Panc1 (cell line): ENCODE results near the gene LONP2. TPM values are rescaled to one million over a fixed set of nuclear protein-coding genes. Genes with fewer than 3 reads are reported as not detected.

Experiments used
- ATAC-seq: fragments of 200-7000 bp; cut with Tn5 transposase; 2 replicates; pipeline ENCODE4 v1.9.1; 2020; ENCODE audit warnings: mild to moderate bottlenecking, moderate library complexity
- BruUV-seq: library from RNA; stranded (reverse); fragments of 400-500 nt; replicated peaks from 2 replicates; lab custom pipeline; 2021; lab: Mats Ljungman, UMichigan
- CTCF ChIA-PET: fragments of 300-600 bp; sonication (Branson Sonifier 250); formaldehyde crosslinking; loops from one replicate; lab custom pipeline; 2022; ENCODE audit warnings: antibody characterized with exemption; lab: Charles Lee
- POLR2A ChIA-PET: fragments of 300-600 bp; sonication (Branson Sonifier 250); formaldehyde crosslinking; loops from one replicate; lab custom pipeline; 2022; ENCODE audit warnings: antibody characterized with exemption; lab: Charles Lee
- DNase-seq: peaks from one replicate; pipeline ENCODE4 v3.0.0-alpha.2; 2010; ENCODE audit warnings: low read depth, low spot score
- H3K27ac ChIP-seq: 2 replicates; pipeline ENCODE4 v1.5.1; 2011; ENCODE audit warnings: mild to moderate bottlenecking, low read length, inconsistent platforms
- H3K27me3 ChIP-seq: fragments of 200-500 bp; sonication (Bioruptor generic); 2 replicates; pipeline ENCODE4 v1.6.0; 2014; ENCODE audit warnings: low read length, inconsistent platforms; ENCODE audit not compliant: control insufficient read depth, insufficient read depth
- H3K36me3 ChIP-seq: fragments of 200-500 bp; sonication (Bioruptor generic); 2 replicates; pipeline ENCODE4 v1.5.1; 2014; ENCODE audit warnings: inconsistent platforms, mild to moderate bottlenecking, low read length, moderate library complexity; ENCODE audit not compliant: control insufficient read depth, insufficient read depth
- H3K4me1 ChIP-seq: 2 replicates; pipeline ENCODE4 v1.5.1; 2011; ENCODE audit warnings: inconsistent platforms, mild to moderate bottlenecking, low read length, moderate library complexity; ENCODE audit not compliant: control insufficient read depth, insufficient read depth
- H3K4me3 ChIP-seq, 2 experiments: 2 replicates each; pipeline ENCODE4 v1.5.1; 2011 to 2012; ENCODE audit warnings: low read depth in 2 of 2, low read length in 2 of 2, mild to moderate bottlenecking in 2 of 2, inconsistent platforms in 1 of 2, moderate library complexity in 1 of 2
- H3K9me3 ChIP-seq: fragments of 200-500 bp; sonication (Bioruptor generic); 2 replicates; pipeline ENCODE4 v1.5.1; 2014; ENCODE audit warnings: low read depth, mild to moderate bottlenecking, inconsistent platforms, low read length, moderate library complexity; ENCODE audit not compliant: control insufficient read depth, insufficient read depth
- CTCF ChIP-seq: fragments of 450-650 bp; IDR thresholded peaks from 2 replicates; pipeline ENCODE4 v1.5.1; 2017; ENCODE audit warnings: mild to moderate bottlenecking
- POLR2AphosphoS5 ChIP-seq: IDR thresholded peaks from 2 replicates; pipeline ENCODE4 v1.6.1; 2012; ENCODE audit warnings: mild to moderate bottlenecking, low read depth, low read length, moderate library complexity
- REST ChIP-seq, 2 experiments: IDR thresholded peaks; 2 replicates each; pipeline ENCODE4 v1.6.1; 2011 to 2012; ENCODE audit warnings: low read depth in 2 of 2, control low read depth in 1 of 2, low read length in 1 of 2, mild to moderate bottlenecking in 1 of 2, moderate library complexity in 1 of 2; ENCODE audit not compliant: insufficient read depth in 1 of 2
- SIN3A ChIP-seq: IDR thresholded peaks from 2 replicates; pipeline ENCODE4 v1.6.1; 2012; ENCODE audit warnings: low read depth, mild to moderate bottlenecking, low read length, moderate library complexity, borderline replicate concordance; ENCODE audit not compliant: insufficient read depth
- TCF7L2 ChIP-seq: IDR thresholded peaks from 2 replicates; pipeline ENCODE4 v1.6.1; 2011; ENCODE audit warnings: mild to moderate bottlenecking, low read depth, low read length, inconsistent platforms
- in situ Hi-C: cut with HindIII; loops from 2 replicates; pipeline ENCODE4 v1.10.0; 2016; ENCODE audit warnings: low sequenced_read_pairs, low pct_unique_long_range_greater_than_20kb
- intact Hi-C: fragments of 100-400 bp; cut with micrococcal nuclease; formaldehyde crosslinking; loops from one replicate; pipeline ENCODE4 v1.10.0; 2022; ENCODE audit not compliant: unreplicated experiment
- total RNA-seq: library from RNA; stranded (reverse); gene quantifications from one replicate; pipeline ENCODE4 v1.2.1, GENCODE V29; 2021; ENCODE audit not compliant: unreplicated experiment

The LONP2 gene
- total RNA-seq, 1 experiment from 2014 or later = 22.9 TPM

GRCh38 chr16:48201515-48202201 lies 42.4 kb upstream of the LONP2 start:
- no peaks in the 10 kb centered on the region for H3K4me1 ChIP-seq
- H3K9me3 ChIP-seq = no peaks in the 10 kb centered on the region
- BruUV-seq = no TSS peak
- in situ Hi-C loops = no loop called here
- DNase-seq = no peak
- no peak overlapping the region for H3K27ac ChIP-seq
- H3K36me3 ChIP-seq = no peaks in the 10 kb centered on the region
- intact Hi-C loops = no loop called here
- POLR2A ChIA-PET = no interaction called here
- H3K27me3 ChIP-seq = no peaks in the 10 kb centered on the region
- TF ChIP-seq TCF7L2 = no peak
- no peak for TF ChIP-seq POLR2AphosphoS5
- TF ChIP-seq SIN3A = no peak
- TF ChIP-seq CTCF = no peak
- TF ChIP-seq REST (IDR thresholded peaks at IDR 0.05; ENCODE audit: insufficient read depth in 1 of 2, low read depth in 2 of 2, low read length in 1 of 2) = no peak
- H3K4me3 ChIP-seq = no peak overlapping the region
- CTCF ChIA-PET = no interaction called here
- ATAC-seq = no peak

- no peak for ATAC-seq
- TF ChIP-seq POLR2AphosphoS5 = no peak
- no peak for TF ChIP-seq SIN3A
- no peak for TF ChIP-seq REST (IDR thresholded peaks at IDR 0.05; ENCODE audit: insufficient read depth in 1 of 2, low read depth in 2 of 2, low read length in 1 of 2)
- TF ChIP-seq TCF7L2 = no peak
- TF ChIP-seq CTCF = no peak
- POLR2A ChIA-PET = no interaction called here
These were observed 39.9 kb upstream of the LONP2 start for GRCh38 chr16:48203974-48204824.

More at GRCh38 chr16:48203974-48204824, 39.9 kb upstream of the LONP2 start:
- no peak overlapping the region for H3K27ac ChIP-seq
- DNase-seq = no peak
- in situ Hi-C loops (no loop called here), intact Hi-C loops (no loop called here)
- H3K4me1 ChIP-seq = no peaks in the 10 kb centered on the region
- no peak overlapping the region for H3K4me3 ChIP-seq
- H3K27me3 ChIP-seq = no peaks in the 10 kb centered on the region
- no peaks in the 10 kb centered on the region for H3K9me3 ChIP-seq
- CTCF ChIA-PET = no interaction called here
- BruUV-seq = no TSS peak
- no peaks in the 10 kb centered on the region for H3K36me3 ChIP-seq
